Measurements from ENCODE around the gene HOXD13.

HOXD13 gene

DNA sequence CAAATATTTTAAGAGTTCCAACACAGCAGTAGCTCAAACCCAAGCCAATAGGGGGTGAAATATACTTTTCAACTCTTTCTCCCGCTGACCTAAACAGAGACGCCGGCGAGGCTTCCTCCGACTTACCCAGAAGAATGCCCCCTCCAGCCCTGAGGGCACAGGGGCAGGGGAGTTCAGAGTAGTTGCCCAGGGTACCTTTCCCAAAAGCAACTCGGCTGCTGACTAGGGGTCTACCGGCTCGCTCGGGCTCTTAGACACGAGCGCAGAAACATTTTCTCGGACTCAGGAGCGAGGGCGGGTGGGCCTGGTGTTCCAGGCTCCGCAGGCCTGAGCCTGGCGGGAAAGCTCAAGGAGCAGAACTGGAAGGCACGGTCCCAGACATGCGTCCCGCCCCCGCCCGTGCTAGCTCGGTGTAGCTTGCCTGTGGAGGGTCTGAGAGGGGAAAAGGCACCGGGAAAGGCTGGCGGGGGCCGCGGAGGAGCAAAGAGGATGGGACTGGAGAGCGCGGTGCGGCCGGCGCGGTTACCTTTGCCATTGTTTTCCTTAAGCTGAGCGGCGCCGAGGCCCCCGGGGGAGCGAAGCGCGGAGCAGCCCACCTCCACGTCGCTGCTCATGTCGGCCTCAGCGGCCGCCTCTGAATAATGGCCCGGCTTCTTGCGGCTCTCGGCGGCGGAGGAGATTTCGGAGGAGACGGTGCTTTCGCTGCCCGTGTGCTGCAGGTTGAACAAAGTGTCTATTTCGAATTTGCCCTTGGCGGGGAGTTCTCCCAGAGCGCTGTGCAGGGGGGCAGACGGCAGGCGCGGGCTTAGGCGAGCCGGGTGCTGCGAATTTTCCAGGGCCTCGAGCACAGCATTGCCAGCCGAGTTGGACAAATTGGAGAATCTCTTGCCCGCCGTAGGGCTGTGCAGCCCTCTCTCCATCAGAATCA is 9.4 kb upstream of the HOXD13 start:
- H3K79me2 ChIP-seq (ENCODE audit: control insufficient read depth, insufficient read depth, low read length, poor library complexity), result peaks cover 2% of the 10 kb centered on the region
- H3K4me3 ChIP-seq (ENCODE audit: low read depth, low read length), result no peak overlapping the region
- H3K9me3 ChIP-seq (ENCODE audit: insufficient read depth, low read depth, low read length), result peaks cover 12% of the 10 kb centered on the region
- H4K91ac ChIP-seq (ENCODE audit: low read depth, low read length), result no peak overlapping the region
- H3K36me3 ChIP-seq (ENCODE audit: control insufficient read depth in 1 of 2, insufficient read depth in 2 of 2, low read length in 2 of 2), result no peaks in the 10 kb centered on the region
- peaks cover 89% of the 10 kb centered on the region for H3K27me3 ChIP-seq (ENCODE audit: insufficient read depth, low read length)
- H3K9ac ChIP-seq (ENCODE audit: low read length), result no peak overlapping the region
- peak overlapping the region; percentile 51 for H3K4me2 ChIP-seq (ENCODE audit: low read length)
- no peak for DNase-seq
- no peak overlapping the region for H2AK5ac ChIP-seq (ENCODE audit: low read length)
- no peak overlapping the region for H3K18ac ChIP-seq (ENCODE audit: low read length)
- H2AFZ ChIP-seq (ENCODE audit: insufficient read depth, low read length, poor library complexity), result peak overlapping the region; percentile 30
- H2BK120ac ChIP-seq (ENCODE audit: insufficient read depth, low read length, poor library complexity), result no peak overlapping the region
- H3K27ac ChIP-seq (ENCODE audit: low read depth, low read length), result no peak overlapping the region
- no CpG with 5 or more reads among the region's 66 CpGs for WGBS (ENCODE audit: extremely low coverage, insufficient coverage, insufficient read length)
- no peak overlapping the region for H3K4ac ChIP-seq (ENCODE audit: low read depth, low read length)
- H3K79me1 ChIP-seq (ENCODE audit: low read length), result peaks cover 1% of the 10 kb centered on the region
- H4K8ac ChIP-seq (ENCODE audit: low read depth, low read length), result no peak overlapping the region
- peaks cover 23 to 26% of the 10 kb centered on the region in 2 experiments for H3K4me1 ChIP-seq (ENCODE audit: control insufficient read depth in 1 of 2, insufficient read depth in 2 of 2, low read length in 2 of 2)
- no peak overlapping the region for H2BK12ac ChIP-seq (ENCODE audit: low read length)
- H2BK5ac ChIP-seq (ENCODE audit: low read depth, low read length, poor library complexity), result no peak overlapping the region
- no peak overlapping the region for H4K12ac ChIP-seq (ENCODE audit: low read depth, low read length)
- no peak overlapping the region for H3K14ac ChIP-seq (ENCODE audit: low read length)
- no peak overlapping the region for H3K23ac ChIP-seq (ENCODE audit: low read length)

DNA sequence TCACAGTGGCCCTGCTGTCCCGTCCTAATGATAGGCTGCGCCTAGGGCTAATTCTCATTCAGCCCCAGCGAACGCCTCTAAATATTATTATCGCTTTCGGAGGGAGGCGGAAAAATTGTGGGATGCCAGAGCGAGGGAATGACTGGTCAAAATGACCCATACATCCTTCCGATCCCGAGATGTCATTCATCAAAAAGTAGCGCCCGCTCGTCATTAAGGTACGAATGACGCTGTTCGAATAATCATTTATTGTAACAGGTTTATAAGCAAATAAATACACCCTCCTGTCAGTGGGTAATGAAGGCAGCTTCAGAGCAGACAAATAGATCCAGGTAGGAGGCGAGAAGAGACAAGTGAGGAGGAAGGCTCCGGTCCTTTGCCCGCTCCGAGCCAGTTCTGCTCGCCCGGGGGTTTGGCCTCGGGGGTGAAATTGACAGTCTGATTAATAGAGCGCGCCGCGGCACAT is 8.7 kb upstream of the HOXD13 start, which contains the start of gene EVX2:
EVX2 (minus strand) TSS at position 167 of the 466 bp plus-strand sequence. CDS start 186 bp downstream, outside the sequence.
- no peak within 1 kb of the TSS for H3K27ac ChIP-seq (ENCODE audit: low read depth, low read length)
- no peak for DNase-seq
- H2BK5ac ChIP-seq (ENCODE audit: low read depth, low read length, poor library complexity), result no peak within 1 kb of the TSS
- peak within 1 kb of the TSS; percentile 51 for H3K4me2 ChIP-seq (ENCODE audit: low read length)
- H3K79me2 ChIP-seq (ENCODE audit: control insufficient read depth, insufficient read depth, low read length, poor library complexity), result peaks cover 2% of the 10 kb centered on the region
- no peak within 1 kb of the TSS for H2BK12ac ChIP-seq (ENCODE audit: low read length)
- no peak within 1 kb of the TSS for H4K12ac ChIP-seq (ENCODE audit: low read depth, low read length)
- H4K8ac ChIP-seq (ENCODE audit: low read depth, low read length), result no peak within 1 kb of the TSS
- no peak within 1 kb of the TSS for H2AK5ac ChIP-seq (ENCODE audit: low read length)
- H3K4me3 ChIP-seq (ENCODE audit: low read depth, low read length), result no peak within 1 kb of the TSS
- peak within 1 kb of the TSS; percentile 30 for H2AFZ ChIP-seq (ENCODE audit: insufficient read depth, low read length, poor library complexity)
- no peak within 1 kb of the TSS for H4K91ac ChIP-seq (ENCODE audit: low read depth, low read length)
- no peak within 1 kb of the TSS for H3K18ac ChIP-seq (ENCODE audit: low read length)
- no peak within 1 kb of the TSS for H3K14ac ChIP-seq (ENCODE audit: low read length)
- no peak within 1 kb of the TSS for H2BK120ac ChIP-seq (ENCODE audit: insufficient read depth, low read length, poor library complexity)
- no peak within 1 kb of the TSS for H3K23ac ChIP-seq (ENCODE audit: low read length)
- WGBS (ENCODE audit: extremely low coverage, insufficient coverage, insufficient read length), result no CpG with 5 or more reads among the region's 27 CpGs
- no peak within 1 kb of the TSS for H3K4ac ChIP-seq (ENCODE audit: low read depth, low read length)
- no peak within 1 kb of the TSS for H3K9ac ChIP-seq (ENCODE audit: low read length)
- peaks cover 25 to 27% of the 10 kb centered on the region in 2 experiments for H3K4me1 ChIP-seq (ENCODE audit: control insufficient read depth in 1 of 2, insufficient read depth in 2 of 2, low read length in 2 of 2)
- H3K79me1 ChIP-seq (ENCODE audit: low read length), result peaks cover 1% of the 10 kb centered on the region
- peaks cover 12% of the 10 kb centered on the region for H3K9me3 ChIP-seq (ENCODE audit: insufficient read depth, low read depth, low read length)
- peaks cover 90% of the 10 kb centered on the region for H3K27me3 ChIP-seq (ENCODE audit: insufficient read depth, low read length)
- no peaks in the 10 kb centered on the region for H3K36me3 ChIP-seq (ENCODE audit: control insufficient read depth in 1 of 2, insufficient read depth in 2 of 2, low read length in 2 of 2)

DNA sequence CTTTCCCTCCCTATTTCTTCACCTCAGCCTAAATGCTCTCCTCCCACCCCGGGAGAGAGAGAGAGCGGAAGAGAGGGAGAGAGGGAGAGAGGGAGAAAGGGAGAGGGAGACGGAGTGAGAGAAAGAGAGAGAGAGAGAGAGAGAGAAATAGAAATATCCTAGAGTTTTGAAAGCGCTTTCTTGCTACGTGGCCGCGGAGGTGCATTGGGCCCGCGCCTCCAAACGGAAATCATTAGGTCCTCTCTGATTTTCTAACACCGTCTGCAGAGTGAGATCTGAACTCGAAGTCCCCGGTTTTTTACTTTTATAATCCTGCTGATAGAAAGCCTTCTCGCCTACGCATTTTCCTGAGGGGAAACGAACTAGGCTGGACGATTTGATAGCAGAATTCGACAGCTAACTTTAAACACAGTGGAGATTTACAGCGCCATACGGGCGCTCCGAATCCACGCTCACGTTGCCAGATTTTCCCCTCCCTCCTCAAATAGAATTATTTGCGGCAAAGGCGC is 7.9 kb upstream of the HOXD13 start:
- H3K14ac ChIP-seq (ENCODE audit: low read length), result no peak overlapping the region
- no peak overlapping the region for H2AFZ ChIP-seq (ENCODE audit: insufficient read depth, low read length, poor library complexity)
- H3K9me3 ChIP-seq (ENCODE audit: insufficient read depth, low read depth, low read length), result peaks cover 12% of the 10 kb centered on the region
- no peak overlapping the region for H3K23ac ChIP-seq (ENCODE audit: low read length)
- no peak overlapping the region for H3K18ac ChIP-seq (ENCODE audit: low read length)
- H3K27me3 ChIP-seq (ENCODE audit: insufficient read depth, low read length), result peaks cover 92% of the 10 kb centered on the region
- H4K91ac ChIP-seq (ENCODE audit: low read depth, low read length), result no peak overlapping the region
- H3K4me3 ChIP-seq (ENCODE audit: low read depth, low read length), result no peak overlapping the region
- no peak overlapping the region for H2BK12ac ChIP-seq (ENCODE audit: low read length)
- H2BK120ac ChIP-seq (ENCODE audit: insufficient read depth, low read length, poor library complexity), result no peak overlapping the region
- H3K79me2 ChIP-seq (ENCODE audit: control insufficient read depth, insufficient read depth, low read length, poor library complexity), result peaks cover 2% of the 10 kb centered on the region
- H2BK5ac ChIP-seq (ENCODE audit: low read depth, low read length, poor library complexity), result no peak overlapping the region
- no peak overlapping the region for H4K12ac ChIP-seq (ENCODE audit: low read depth, low read length)
- peak overlapping the region; percentile 14 for H3K4me2 ChIP-seq (ENCODE audit: low read length)
- no peak for DNase-seq
- no peak overlapping the region for H2AK5ac ChIP-seq (ENCODE audit: low read length)
- peaks cover 20 to 24% of the 10 kb centered on the region in 2 experiments for H3K4me1 ChIP-seq (ENCODE audit: control insufficient read depth in 1 of 2, insufficient read depth in 2 of 2, low read length in 2 of 2)
- H3K4ac ChIP-seq (ENCODE audit: low read depth, low read length), result no peak overlapping the region
- H3K79me1 ChIP-seq (ENCODE audit: low read length), result no peaks in the 10 kb centered on the region
- no peaks in the 10 kb centered on the region for H3K36me3 ChIP-seq (ENCODE audit: control insufficient read depth in 1 of 2, insufficient read depth in 2 of 2, low read length in 2 of 2)
- no peak overlapping the region for H4K8ac ChIP-seq (ENCODE audit: low read depth, low read length)
- no CpG with 5 or more reads among the region's 26 CpGs for WGBS (ENCODE audit: extremely low coverage, insufficient coverage, insufficient read length)
- H3K27ac ChIP-seq (ENCODE audit: low read depth, low read length), result no peak overlapping the region
- H3K9ac ChIP-seq (ENCODE audit: low read length), result no peak overlapping the region

DNA sequence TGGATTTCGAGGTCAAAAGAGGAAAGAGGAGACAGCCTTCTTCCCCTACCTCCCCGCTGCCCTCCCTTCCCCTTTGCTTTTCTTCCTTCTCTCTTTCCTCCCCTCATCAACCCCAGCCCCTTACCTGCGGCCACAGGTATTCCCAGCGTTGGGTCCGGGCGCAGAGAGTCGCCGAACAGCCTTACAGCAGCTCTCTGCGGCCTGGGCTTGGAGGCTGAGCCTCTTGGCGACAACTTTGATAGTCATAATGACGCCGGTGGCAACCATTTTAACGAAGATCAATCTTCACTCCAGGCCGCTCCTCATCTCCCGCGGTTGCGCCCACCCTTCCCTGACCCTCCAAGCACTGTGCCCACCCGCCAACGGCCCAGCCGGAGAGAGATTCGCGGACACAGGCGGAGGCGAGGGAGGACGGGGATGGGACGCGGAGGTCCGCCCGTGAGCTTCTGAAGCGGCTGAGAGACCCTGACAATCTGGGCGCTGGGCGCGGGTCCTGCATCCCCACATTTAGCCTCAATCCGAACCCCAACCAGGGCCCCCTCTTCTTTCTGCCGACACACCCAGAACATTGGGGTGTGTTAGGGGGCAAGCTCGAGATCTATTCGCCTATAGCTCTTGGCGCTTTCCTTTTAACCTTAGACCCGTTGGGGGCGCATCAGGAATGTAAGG is 7.3 kb upstream of the HOXD13 start:
- H3K18ac ChIP-seq (ENCODE audit: low read length), result no peak overlapping the region
- no peak overlapping the region for H4K12ac ChIP-seq (ENCODE audit: low read depth, low read length)
- no peak overlapping the region for H2BK12ac ChIP-seq (ENCODE audit: low read length)
- H2BK120ac ChIP-seq (ENCODE audit: insufficient read depth, low read length, poor library complexity), result no peak overlapping the region
- peaks cover 94% of the 10 kb centered on the region for H3K27me3 ChIP-seq (ENCODE audit: insufficient read depth, low read length)
- H3K4me2 ChIP-seq (ENCODE audit: low read length), result peak overlapping the region; percentile 35
- no peak overlapping the region for H3K14ac ChIP-seq (ENCODE audit: low read length)
- peaks cover 20 to 24% of the 10 kb centered on the region in 2 experiments for H3K4me1 ChIP-seq (ENCODE audit: control insufficient read depth in 1 of 2, insufficient read depth in 2 of 2, low read length in 2 of 2)
- H2AFZ ChIP-seq (ENCODE audit: insufficient read depth, low read length, poor library complexity), result no peak overlapping the region
- no peak for DNase-seq
- no peaks in the 10 kb centered on the region for H3K36me3 ChIP-seq (ENCODE audit: control insufficient read depth in 1 of 2, insufficient read depth in 2 of 2, low read length in 2 of 2)
- H3K23ac ChIP-seq (ENCODE audit: low read length), result no peak overlapping the region
- H3K27ac ChIP-seq (ENCODE audit: low read depth, low read length), result no peak overlapping the region
- H3K9me3 ChIP-seq (ENCODE audit: insufficient read depth, low read depth, low read length), result peaks cover 12% of the 10 kb centered on the region
- no peak overlapping the region for H2BK5ac ChIP-seq (ENCODE audit: low read depth, low read length, poor library complexity)
- no peak overlapping the region for H2AK5ac ChIP-seq (ENCODE audit: low read length)
- WGBS (ENCODE audit: extremely low coverage, insufficient coverage, insufficient read length), result no CpG with 5 or more reads among the region's 40 CpGs
- no peak overlapping the region for H4K91ac ChIP-seq (ENCODE audit: low read depth, low read length)
- no peaks in the 10 kb centered on the region for H3K79me1 ChIP-seq (ENCODE audit: low read length)
- no peak overlapping the region for H3K4ac ChIP-seq (ENCODE audit: low read depth, low read length)
- peaks cover 2% of the 10 kb centered on the region for H3K79me2 ChIP-seq (ENCODE audit: control insufficient read depth, insufficient read depth, low read length, poor library complexity)
- no peak overlapping the region for H3K4me3 ChIP-seq (ENCODE audit: low read depth, low read length)
- H3K9ac ChIP-seq (ENCODE audit: low read length), result no peak overlapping the region
- no peak overlapping the region for H4K8ac ChIP-seq (ENCODE audit: low read depth, low read length)
